Cardiac fibroblast (primary cell): ENCODE measurements around the gene TMOD3.

ENCODE experiments used
- DNase-seq, 2 donors: peaks; one replicate each; pipeline versions ENCODE4 v3.0.0 to v3.0.0-alpha.2; 2010; ENCODE audit warnings: low read depth in 2 of 2
- H3K4me3 ChIP-seq, 2 donors: replicated peaks in 1 of 2; 1 replicate in 1 of 2; 2 replicates in 1 of 2; pipeline ENCODE4 v1.5.1; 2011; ENCODE audit warnings: low read depth in 2 of 2, low read length in 2 of 2, mild to moderate bottlenecking in 2 of 2, moderate library complexity in 1 of 2
- TF ChIP-seq, protein P1 (sequence below): IDR thresholded peaks from one replicate; pipeline ENCODE4 v1.5.1; 2011; ENCODE audit warnings: low read depth, mild to moderate bottlenecking, low read length, inconsistent platforms

The TMOD3 gene

DNA sequence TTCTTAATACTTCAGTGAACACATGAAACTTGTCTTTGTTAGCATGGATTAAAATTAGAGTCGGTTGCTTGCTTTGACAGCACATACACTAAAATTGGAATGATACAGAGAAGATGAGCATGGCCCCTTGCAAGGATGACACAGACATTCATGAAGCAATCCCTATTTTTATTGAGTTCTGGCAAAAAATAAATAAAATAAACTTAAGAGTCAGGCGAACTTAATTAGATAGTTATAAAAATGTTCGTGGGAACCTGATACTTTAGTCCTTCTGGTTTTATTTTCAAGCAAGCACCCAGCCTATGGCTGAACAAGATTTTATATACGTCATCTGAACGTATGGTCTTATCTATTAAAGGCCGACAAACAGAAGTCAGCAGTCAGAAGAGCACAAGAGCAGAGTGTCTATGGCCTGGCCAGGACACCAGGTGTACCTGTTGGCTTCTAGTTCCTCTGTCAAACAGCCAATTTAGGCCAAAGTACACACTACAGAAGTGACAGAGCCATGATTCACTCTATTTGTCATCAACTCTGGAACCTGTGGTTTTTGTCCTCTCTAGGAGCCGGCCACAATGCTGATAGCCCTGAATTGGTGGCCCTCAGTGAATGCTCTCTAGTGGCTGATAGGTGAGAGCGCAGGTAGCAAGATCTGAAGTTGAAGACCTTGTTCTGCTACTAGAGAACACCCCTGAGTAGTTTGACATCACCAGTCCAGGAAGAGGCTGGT, 77.8 kb downstream of the TMOD3 start:
- TF ChIP-seq, protein P1, sequence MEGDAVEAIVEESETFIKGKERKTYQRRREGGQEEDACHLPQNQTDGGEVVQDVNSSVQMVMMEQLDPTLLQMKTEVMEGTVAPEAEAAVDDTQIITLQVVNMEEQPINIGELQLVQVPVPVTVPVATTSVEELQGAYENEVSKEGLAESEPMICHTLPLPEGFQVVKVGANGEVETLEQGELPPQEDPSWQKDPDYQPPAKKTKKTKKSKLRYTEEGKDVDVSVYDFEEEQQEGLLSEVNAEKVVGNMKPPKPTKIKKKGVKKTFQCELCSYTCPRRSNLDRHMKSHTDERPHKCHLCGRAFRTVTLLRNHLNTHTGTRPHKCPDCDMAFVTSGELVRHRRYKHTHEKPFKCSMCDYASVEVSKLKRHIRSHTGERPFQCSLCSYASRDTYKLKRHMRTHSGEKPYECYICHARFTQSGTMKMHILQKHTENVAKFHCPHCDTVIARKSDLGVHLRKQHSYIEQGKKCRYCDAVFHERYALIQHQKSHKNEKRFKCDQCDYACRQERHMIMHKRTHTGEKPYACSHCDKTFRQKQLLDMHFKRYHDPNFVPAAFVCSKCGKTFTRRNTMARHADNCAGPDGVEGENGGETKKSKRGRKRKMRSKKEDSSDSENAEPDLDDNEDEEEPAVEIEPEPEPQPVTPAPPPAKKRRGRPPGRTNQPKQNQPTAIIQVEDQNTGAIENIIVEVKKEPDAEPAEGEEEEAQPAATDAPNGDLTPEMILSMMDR = no peak
- DNase-seq = peak in 1 of 2 donors; percentile 47
- H3K4me3 ChIP-seq = no peak overlapping the region

GRCh38 chr15:51908316-51908715, 78.9 kb downstream of the TMOD3 start:
- TF ChIP-seq, protein P1 = no peak
- peak in 1 of 2 donors; percentile 40 for DNase-seq
- H3K4me3 ChIP-seq = no peak overlapping the region

DNA sequence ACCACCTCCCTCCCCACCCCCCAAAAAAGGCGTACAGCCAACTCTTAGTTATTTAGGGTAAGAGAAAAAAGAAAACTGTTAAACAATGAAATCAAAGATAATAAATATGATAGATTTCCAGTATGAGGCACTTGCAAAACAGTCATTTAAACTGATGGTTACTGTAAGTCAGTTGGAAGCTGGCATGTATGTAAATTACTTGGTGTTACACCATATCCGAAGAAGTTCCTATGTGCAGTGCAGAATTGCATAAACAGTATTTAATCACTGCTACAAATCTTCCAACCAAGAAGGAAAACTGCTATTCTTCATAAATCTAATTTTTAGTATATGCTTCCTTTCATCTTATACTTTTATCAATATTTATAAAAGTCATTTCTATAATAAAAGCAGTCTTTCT, 80.1 kb downstream of the TMOD3 start:
- TF ChIP-seq, protein P1 = no peak
- no peak for DNase-seq
- no peak overlapping the region for H3K4me3 ChIP-seq

- H3K4me3 ChIP-seq = no peak overlapping the region
- TF ChIP-seq, protein P1 = no peak
- DNase-seq = no peak
These were observed 83.1 kb downstream of the TMOD3 start for GRCh38 chr15:51912528-51912927.

GRCh38 chr15:51917493-51917892, 88.0 kb downstream of the TMOD3 start:
- TF ChIP-seq, protein P1 = peak; percentile 12
- peak; percentile 31 to 44 for DNase-seq
- no peak overlapping the region for H3K4me3 ChIP-seq

DNA sequence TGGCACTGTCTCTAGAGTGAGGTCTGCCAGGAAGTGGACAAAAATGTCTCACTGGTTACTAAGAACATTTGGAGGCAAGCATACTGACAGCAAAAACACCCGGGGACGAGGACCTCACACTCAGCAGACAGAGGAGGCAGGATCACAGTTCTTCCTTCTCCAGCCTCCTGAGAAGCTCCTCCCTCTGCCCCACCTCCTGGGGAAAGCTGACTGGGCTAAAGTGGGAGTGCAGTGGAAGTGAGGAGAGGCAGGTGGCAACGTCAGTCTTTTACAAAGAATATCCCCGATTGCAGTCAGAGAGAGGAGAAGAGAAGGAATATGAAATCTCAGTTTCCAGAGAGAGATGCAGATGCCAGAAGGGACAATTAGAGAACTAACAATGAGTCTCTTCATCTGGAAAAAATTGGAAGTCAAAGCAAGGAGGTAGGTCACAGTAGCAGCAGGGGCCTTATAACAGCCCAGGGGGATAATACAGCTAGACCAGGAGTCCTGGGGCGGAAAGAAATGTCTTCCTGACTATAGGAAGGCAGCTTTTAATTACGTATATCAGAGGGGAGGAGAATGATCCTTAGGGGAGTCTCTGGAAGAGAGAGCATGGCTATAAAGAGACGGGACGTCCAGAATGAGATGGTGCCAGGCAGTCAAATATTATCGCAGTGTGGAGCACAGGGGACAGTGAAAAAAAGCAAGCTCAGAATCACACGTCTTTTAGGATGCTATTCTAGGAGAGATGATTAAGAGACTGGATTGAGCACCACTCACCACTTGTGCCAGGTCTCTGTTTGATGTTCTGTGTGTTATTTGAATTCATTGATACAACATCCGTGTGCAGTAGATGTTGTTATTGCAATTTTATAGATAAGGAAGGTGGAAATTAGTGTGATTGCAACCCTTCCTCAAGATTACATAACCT, 95.0 kb downstream of the TMOD3 start:
- H3K4me3 ChIP-seq = no peak overlapping the region
- no peak for DNase-seq
- TF ChIP-seq, protein P1 = no peak
